H9 (cell line): ENCODE measurements around the gene SNAP47. TPM values are rescaled to one million over a fixed set of nuclear protein-coding genes. Genes with fewer than 3 reads are reported as not detected.

Experiments
- DNase-seq: peaks from one replicate; pipeline ENCODE4 v3.0.0-alpha.2; 2017
- H2AFZ ChIP-seq: one replicate; pipeline ENCODE4 v1.6.1; 2013; ENCODE audit warnings: mild to moderate bottlenecking, low read length, control low read depth, moderate library complexity
- H2AK5ac ChIP-seq: 2 replicates; pipeline ENCODE4 v1.6.1; 2013; ENCODE audit warnings: low read length, control low read depth, mixed read lengths; ENCODE audit not compliant: insufficient read length
- H2BK120ac ChIP-seq: one replicate; pipeline ENCODE4 v1.6.1; 2013; ENCODE audit warnings: low read depth, mild to moderate bottlenecking, low read length, control low read depth, inconsistent platforms; ENCODE audit not compliant: poor library complexity, severe bottlenecking
- H2BK12ac ChIP-seq: 2 replicates; pipeline ENCODE4 v1.6.1; 2013; ENCODE audit warnings: low read length, control low read depth, mixed read lengths, low read depth; ENCODE audit not compliant: insufficient read length
- H2BK15ac ChIP-seq: 2 replicates; pipeline ENCODE4 v1.6.1; 2013; ENCODE audit warnings: low read depth, low read length, control low read depth
- H2BK20ac ChIP-seq: one replicate; pipeline ENCODE4 v1.6.1; 2013; ENCODE audit warnings: low read depth, mild to moderate bottlenecking, low read length, control low read depth, inconsistent platforms; ENCODE audit not compliant: poor library complexity, severe bottlenecking
- H2BK5ac ChIP-seq: 2 replicates; pipeline ENCODE4 v1.6.1; 2013; ENCODE audit warnings: low read length, control low read depth, mixed read lengths; ENCODE audit not compliant: insufficient read length
- H3K14ac ChIP-seq: 2 replicates; pipeline ENCODE4 v1.6.1; 2013; ENCODE audit warnings: low read length, control low read depth; ENCODE audit not compliant: insufficient read depth
- H3K18ac ChIP-seq: 2 replicates; pipeline ENCODE4 v1.6.1; 2013; ENCODE audit warnings: low read depth, mild to moderate bottlenecking, mixed read lengths, low read length, control low read depth; ENCODE audit not compliant: insufficient read length
- H3K23ac ChIP-seq: 2 replicates; pipeline ENCODE4 v1.6.1; 2013; ENCODE audit warnings: low read length, control low read depth, mixed read lengths, low read depth; ENCODE audit not compliant: insufficient read length
- H3K23me2 ChIP-seq: 2 replicates; pipeline ENCODE4 v1.6.1; 2013; ENCODE audit warnings: low read depth, mild to moderate bottlenecking, mixed read lengths, low read length, control low read depth; ENCODE audit not compliant: insufficient read length, poor library complexity, severe bottlenecking
- H3K27ac ChIP-seq: 2 replicates; pipeline ENCODE4 v1.5.1; 2013; ENCODE audit warnings: low read length, control low read depth, mixed read lengths, low read depth; ENCODE audit not compliant: insufficient read length
- H3K27me3 ChIP-seq: 2 replicates; pipeline ENCODE4 v1.6.1; 2013; ENCODE audit warnings: low read length, control low read depth, inconsistent platforms; ENCODE audit not compliant: insufficient read depth
- H3K4ac ChIP-seq: 2 replicates; pipeline ENCODE4 v1.6.1; 2013; ENCODE audit warnings: low read depth, mild to moderate bottlenecking, control low read depth, inconsistent platforms, low read length, moderate library complexity
- H3K4me1 ChIP-seq: 2 replicates; pipeline ENCODE4 v1.6.1; 2013; ENCODE audit warnings: low read length, control low read depth, inconsistent platforms; ENCODE audit not compliant: insufficient read depth
- H3K4me2 ChIP-seq: 2 replicates; pipeline ENCODE4 v1.6.1; 2013; ENCODE audit warnings: low read length, control low read depth, mixed read lengths; ENCODE audit not compliant: insufficient read length, insufficient read depth
- H3K56ac ChIP-seq: 2 replicates; pipeline ENCODE4 v1.6.1; 2013; ENCODE audit warnings: low read depth, mild to moderate bottlenecking, mixed read lengths, low read length, control low read depth; ENCODE audit not compliant: insufficient read length
- H3K79me1 ChIP-seq: 2 replicates; pipeline ENCODE4 v1.6.1; 2013; ENCODE audit warnings: low read depth, mild to moderate bottlenecking, moderate library complexity, low read length, control low read depth, inconsistent platforms; ENCODE audit not compliant: insufficient read depth, poor library complexity, severe bottlenecking
- H3K79me2 ChIP-seq: 2 replicates; pipeline ENCODE4 v1.6.1; 2013; ENCODE audit warnings: low read length, control low read depth, inconsistent platforms; ENCODE audit not compliant: insufficient read depth
- H3K9ac ChIP-seq: 2 replicates; pipeline ENCODE4 v1.6.1; 2013; ENCODE audit warnings: low read length, control low read depth, mixed read lengths; ENCODE audit not compliant: insufficient read length; ENCODE audit errors: extremely low read depth
- H3K9me3 ChIP-seq: one replicate; pipeline ENCODE4 v1.6.1; 2013; ENCODE audit warnings: low read depth, low read length, inconsistent platforms; ENCODE audit not compliant: control insufficient read depth
- H3T11ph ChIP-seq: one replicate; pipeline ENCODE4 v1.6.1; 2013; ENCODE audit warnings: mild to moderate bottlenecking, low read length, control low read depth, inconsistent platforms
- H4K20me1 ChIP-seq: one replicate; pipeline ENCODE4 v1.6.1; 2013; ENCODE audit not compliant: control insufficient read depth, insufficient read length, insufficient read depth
- H4K5ac ChIP-seq: 2 replicates; pipeline ENCODE4 v1.6.1; 2013; ENCODE audit warnings: low read depth, mild to moderate bottlenecking, mixed read lengths, low read length, control low read depth; ENCODE audit not compliant: insufficient read length
- H4K8ac ChIP-seq: replicated peaks from 2 replicates; pipeline ENCODE4 v1.6.1; 2013; ENCODE audit warnings: low read length, control low read depth, mixed read lengths, low read depth; ENCODE audit not compliant: insufficient read length
- H4K91ac ChIP-seq: 2 replicates; pipeline ENCODE4 v1.6.1; 2013; ENCODE audit warnings: low read depth, mild to moderate bottlenecking, moderate library complexity, mixed read lengths, low read length, control low read depth; ENCODE audit not compliant: insufficient read length
- H3K27ac Mint-ChIP-seq, 3 experiments: 2 replicates in 2 of 3; 3 replicates in 1 of 3; pipeline ENCODE4 v1.8.0; 2020 to 2021; ENCODE audit warnings: mixed read lengths in 3 of 3, mild to moderate bottlenecking in 1 of 3, moderate library complexity in 1 of 3
- H3K27me3 Mint-ChIP-seq: 2 replicates; pipeline ENCODE4 v1.8.0; 2021; ENCODE audit warnings: low read depth, mild to moderate bottlenecking, moderate library complexity, mixed read lengths
- H3K36me3 Mint-ChIP-seq, 3 experiments: 2 replicates in 2 of 3; 3 replicates in 1 of 3; pipeline ENCODE4 v1.8.0; 2020 to 2021; ENCODE audit warnings: low read depth in 3 of 3, mixed read lengths in 3 of 3; ENCODE audit not compliant: insufficient read depth in 1 of 3
- H3K4me1 Mint-ChIP-seq, 2 experiments: 2 replicates each; pipeline ENCODE4 v1.8.0; 2020; ENCODE audit warnings: mixed read lengths in 2 of 2
- H3K4me3 Mint-ChIP-seq, 2 experiments: 2 replicates in 1 of 2; 3 replicates in 1 of 2; pipeline ENCODE4 v1.8.0; 2020 to 2021; ENCODE audit warnings: mild to moderate bottlenecking in 2 of 2, mixed read lengths in 2 of 2, moderate library complexity in 1 of 2
- H3K9me3 Mint-ChIP-seq, 2 experiments: 2 replicates in 1 of 2; 3 replicates in 1 of 2; pipeline ENCODE4 v1.8.0; 2020; ENCODE audit warnings: mild to moderate bottlenecking in 2 of 2, mixed read lengths in 2 of 2, moderate library complexity in 1 of 2
- WGBS: extraction: QIAGEN DNeasy Blood & Tissue Kit; methylation state at CpG from one replicate; pipeline ENCODE4 v1.1.7; 2013; ENCODE audit warnings: missing lambda C conversion rate, low lambda C conversion rate, mixed read lengths; ENCODE audit not compliant: insufficient read length; ENCODE audit errors: extremely low coverage; 5-methylcytosine and 5-hydroxymethylcytosine counted together
- total RNA-seq: library from RNA; stranded (reverse); gene quantifications from 2 replicates; pipeline ENCODE4 v1.2.1, GENCODE V29; 2021
- TF ChIP-seq, protein P1 (sequence below): fragments of 200-600 bp; sonication (generic); conservative IDR thresholded peaks from 3 replicates; pipeline ENCODE4 v1.8.0; 2021; ENCODE audit warnings: antibody characterized with exemption, mild to moderate bottlenecking

The SNAP47 gene
- total RNA-seq, 1 experiment from 2014 or later, result 44.1 TPM

DNA sequence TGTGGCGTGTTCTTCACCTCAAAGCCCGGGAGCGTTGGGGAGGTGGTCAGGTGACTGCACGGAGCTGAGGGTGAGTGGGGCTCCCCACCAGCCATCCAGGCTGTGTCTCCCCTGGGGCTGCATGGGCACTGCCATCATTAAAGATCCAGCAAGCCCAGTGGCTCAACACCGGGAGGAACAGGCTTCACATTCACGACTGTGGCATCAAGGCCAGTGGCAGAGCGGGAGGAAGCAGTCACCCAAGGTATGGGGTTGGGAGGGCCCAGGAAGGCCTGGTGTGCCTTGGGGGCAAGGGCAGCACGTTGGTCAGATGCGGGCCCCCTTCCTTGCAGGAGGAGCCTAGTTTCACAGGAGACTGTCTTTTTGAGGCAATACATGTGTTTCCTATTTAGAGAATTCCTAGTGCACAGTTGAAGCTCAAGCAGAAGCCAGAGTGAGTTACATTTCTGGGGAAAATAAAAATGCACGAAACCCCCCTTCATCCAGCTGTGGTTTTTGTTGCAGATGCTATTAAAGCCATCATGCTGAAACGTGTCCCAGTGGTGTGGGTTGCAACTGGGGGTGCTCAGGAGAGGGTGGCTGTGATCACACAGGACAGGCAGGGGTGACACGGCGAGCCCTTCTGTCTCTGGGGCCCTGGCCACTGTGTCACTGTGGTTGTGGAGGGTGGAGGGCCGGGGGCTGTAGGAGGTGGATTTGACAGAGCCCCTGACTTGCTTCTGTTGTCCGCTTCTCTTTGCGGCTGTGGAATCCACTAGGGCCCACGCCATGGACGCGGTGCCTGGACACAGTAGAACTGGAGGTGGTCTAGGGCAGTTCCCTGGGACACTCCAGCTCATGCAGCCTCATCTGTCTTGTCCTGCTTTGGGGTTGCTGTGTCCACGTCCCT, 34.1 kb downstream of the SNAP47 start:
- H2BK120ac ChIP-seq, result no peak overlapping the region
- H2BK5ac ChIP-seq, result no peak overlapping the region
- H4K5ac ChIP-seq, result no peak overlapping the region
- no peaks in the 10 kb centered on the region for H3K9me3 ChIP-seq
- H2AFZ ChIP-seq, result no peak overlapping the region
- H3K4me2 ChIP-seq, result no peak overlapping the region
- H3K27me3 ChIP-seq, result no peaks in the 10 kb centered on the region
- H4K91ac ChIP-seq, result no peak overlapping the region
- H3K79me1 ChIP-seq, result no peaks in the 10 kb centered on the region
- Mint-ChIP-seq H3K4me3 (no peak overlapping the region), H3K27ac (0 out of 7 replicates have a peak overlapping the region, but pooled peaks of 1 of the 3 experiments have one; percentile 23), H3K4me1 (peaks cover 0 to under 1% of the 10 kb centered on the region in 2 experiments; a peak in 2 of 4 replicates), H3K27me3 (no peaks in the 10 kb centered on the region), H3K9me3 (no peaks in the 10 kb centered on the region), H3K36me3 (peaks cover 19 to 54% (median 43%) of the 10 kb centered on the region in 3 experiments)
- H3K18ac ChIP-seq, result no peak overlapping the region
- H3K23me2 ChIP-seq, result no peaks in the 10 kb centered on the region
- H3K79me2 ChIP-seq, result no peaks in the 10 kb centered on the region
- no peak overlapping the region for H2BK15ac ChIP-seq
- no peak overlapping the region; the same call in 1 of the 2 replicates for H3K14ac ChIP-seq
- H3K4me1 ChIP-seq, result no peaks in the 10 kb centered on the region
- no CpG with 5 or more reads among the region's 20 CpGs for WGBS
- no peaks in the 10 kb centered on the region for H4K20me1 ChIP-seq
- H3K4ac ChIP-seq, result no peak overlapping the region
- H3K23ac ChIP-seq, result no peak overlapping the region
- no peak overlapping the region for H3T11ph ChIP-seq
- H2BK20ac ChIP-seq, result no peak overlapping the region
- H2AK5ac ChIP-seq, result no peak overlapping the region
- H3K56ac ChIP-seq, result no peak overlapping the region
- no peak overlapping the region for H4K8ac ChIP-seq
- H2BK12ac ChIP-seq, result no peak overlapping the region
- H3K27ac ChIP-seq, result no peak overlapping the region
- TF ChIP-seq, protein P1, sequence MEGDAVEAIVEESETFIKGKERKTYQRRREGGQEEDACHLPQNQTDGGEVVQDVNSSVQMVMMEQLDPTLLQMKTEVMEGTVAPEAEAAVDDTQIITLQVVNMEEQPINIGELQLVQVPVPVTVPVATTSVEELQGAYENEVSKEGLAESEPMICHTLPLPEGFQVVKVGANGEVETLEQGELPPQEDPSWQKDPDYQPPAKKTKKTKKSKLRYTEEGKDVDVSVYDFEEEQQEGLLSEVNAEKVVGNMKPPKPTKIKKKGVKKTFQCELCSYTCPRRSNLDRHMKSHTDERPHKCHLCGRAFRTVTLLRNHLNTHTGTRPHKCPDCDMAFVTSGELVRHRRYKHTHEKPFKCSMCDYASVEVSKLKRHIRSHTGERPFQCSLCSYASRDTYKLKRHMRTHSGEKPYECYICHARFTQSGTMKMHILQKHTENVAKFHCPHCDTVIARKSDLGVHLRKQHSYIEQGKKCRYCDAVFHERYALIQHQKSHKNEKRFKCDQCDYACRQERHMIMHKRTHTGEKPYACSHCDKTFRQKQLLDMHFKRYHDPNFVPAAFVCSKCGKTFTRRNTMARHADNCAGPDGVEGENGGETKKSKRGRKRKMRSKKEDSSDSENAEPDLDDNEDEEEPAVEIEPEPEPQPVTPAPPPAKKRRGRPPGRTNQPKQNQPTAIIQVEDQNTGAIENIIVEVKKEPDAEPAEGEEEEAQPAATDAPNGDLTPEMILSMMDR, result no peak
- DNase-seq, result no peak
- H3K9ac ChIP-seq, result no peak overlapping the region
